ENCODE measurements around the gene ULK1.
"Not testable (repeated sequence)": the region's sequence is repeated elsewhere in the genome, so short reads cannot be mapped to it uniquely, and the experiment has no call there.

The ULK1 gene

DNA sequence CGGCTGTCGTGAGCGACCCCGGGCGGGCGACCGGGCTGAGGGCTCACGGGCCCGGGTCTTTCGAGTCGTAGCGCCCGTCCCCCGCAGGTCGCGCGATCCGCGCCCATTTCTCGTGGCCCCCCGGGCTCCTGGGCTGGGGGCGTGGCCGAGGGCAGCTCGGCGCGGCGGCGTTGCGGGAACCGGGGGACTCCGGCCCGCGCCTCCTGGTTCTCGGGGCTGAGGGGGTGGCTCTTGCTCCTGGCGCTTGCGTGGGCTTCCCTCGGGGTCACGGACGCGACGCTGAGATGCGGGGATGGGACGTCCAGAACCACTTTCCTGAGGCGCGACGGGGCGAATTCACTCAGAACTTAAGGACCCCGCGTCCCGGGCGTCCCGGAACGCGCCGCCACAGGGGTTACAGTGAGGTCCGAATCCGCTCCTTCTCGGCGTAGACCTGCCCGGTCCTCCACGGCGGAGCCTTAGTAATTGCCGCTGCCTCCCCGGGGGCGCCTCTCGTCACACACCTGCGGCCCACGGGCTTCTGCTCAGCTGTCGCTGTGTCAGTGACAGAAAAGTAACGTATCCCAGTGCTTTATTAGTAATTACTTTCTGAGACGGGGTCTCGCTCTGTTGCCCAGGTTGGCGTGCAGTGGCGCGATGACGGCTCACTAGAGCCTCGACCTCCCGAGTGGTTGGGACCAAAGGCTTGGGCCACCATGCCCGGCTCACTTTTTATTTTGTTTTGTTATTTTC, 55.9 kb downstream of the ULK1 start:
- Histone ChIP-seq H4K20me1 (ENCODE audit: control insufficient read depth, insufficient read depth, low read depth, low read length) (peaks cover 11% of the 10 kb centered on the region; the same call in 1 of the 2 replicates), H3K4me2 (ENCODE audit: low read length) (peak overlapping the region; percentile 66), H3K4me3 (ENCODE audit: low read length) (peak overlapping the region; percentile 79), H3K79me2 (ENCODE audit: control insufficient read depth, low read length) (peaks cover 55% of the 10 kb centered on the region), H3K9me2 (replicated peaks; ENCODE audit: control insufficient read depth, low read length) (no peaks in the 10 kb centered on the region), H3K4me1 (ENCODE audit: control insufficient read depth, low read length) (peaks cover 8% of the 10 kb centered on the region), H3F3A (ENCODE audit: control insufficient read depth, insufficient read depth) (peaks cover 13% of the 10 kb centered on the region), H3K9me3 (ENCODE audit: control insufficient read depth, insufficient read depth, low read length) (no peaks in the 10 kb centered on the region), H3K27me3 (ENCODE audit: control insufficient read depth, low read length) (no peaks in the 10 kb centered on the region), H3K36me3 (ENCODE audit: control insufficient read depth, low read length) (peaks cover 7% of the 10 kb centered on the region; the same call in 1 of the 2 replicates), H3K27ac (ENCODE audit: low read depth, low read length) (peak overlapping the region; percentile 37)
- TF ChIP-seq, protein P1, sequence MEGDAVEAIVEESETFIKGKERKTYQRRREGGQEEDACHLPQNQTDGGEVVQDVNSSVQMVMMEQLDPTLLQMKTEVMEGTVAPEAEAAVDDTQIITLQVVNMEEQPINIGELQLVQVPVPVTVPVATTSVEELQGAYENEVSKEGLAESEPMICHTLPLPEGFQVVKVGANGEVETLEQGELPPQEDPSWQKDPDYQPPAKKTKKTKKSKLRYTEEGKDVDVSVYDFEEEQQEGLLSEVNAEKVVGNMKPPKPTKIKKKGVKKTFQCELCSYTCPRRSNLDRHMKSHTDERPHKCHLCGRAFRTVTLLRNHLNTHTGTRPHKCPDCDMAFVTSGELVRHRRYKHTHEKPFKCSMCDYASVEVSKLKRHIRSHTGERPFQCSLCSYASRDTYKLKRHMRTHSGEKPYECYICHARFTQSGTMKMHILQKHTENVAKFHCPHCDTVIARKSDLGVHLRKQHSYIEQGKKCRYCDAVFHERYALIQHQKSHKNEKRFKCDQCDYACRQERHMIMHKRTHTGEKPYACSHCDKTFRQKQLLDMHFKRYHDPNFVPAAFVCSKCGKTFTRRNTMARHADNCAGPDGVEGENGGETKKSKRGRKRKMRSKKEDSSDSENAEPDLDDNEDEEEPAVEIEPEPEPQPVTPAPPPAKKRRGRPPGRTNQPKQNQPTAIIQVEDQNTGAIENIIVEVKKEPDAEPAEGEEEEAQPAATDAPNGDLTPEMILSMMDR (IDR thresholded peaks at IDR 0.05; ENCODE audit: low read depth, low read length, poor library complexity, severe bottlenecking): no peak
- TF ChIP-seq EZH2phosphoT487 (IDR thresholded peaks at IDR 0.05; ENCODE audit: borderline replicate concordance, low read length): no peak

DNA sequence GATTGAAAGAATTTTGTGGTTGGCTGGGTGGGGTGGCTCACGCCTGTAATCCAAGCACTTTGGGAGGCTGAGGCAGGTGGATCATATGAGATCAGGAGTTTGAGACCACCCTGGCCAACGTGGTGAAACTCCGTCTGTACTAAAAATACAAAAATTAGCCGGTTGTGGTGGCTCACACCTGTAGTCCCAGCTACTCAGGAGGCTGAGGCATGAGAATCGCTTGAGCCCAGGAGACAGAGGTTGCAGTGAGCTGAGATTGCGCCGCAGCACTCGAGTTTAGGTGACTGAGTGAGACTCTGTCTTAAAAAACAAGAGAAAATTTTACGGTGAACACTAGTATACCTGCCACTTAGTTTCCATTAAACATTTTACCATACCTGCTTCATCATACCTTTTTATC, 59.4 kb downstream of the ULK1 start:
- not testable (repeated sequence) for H3K4me2 ChIP-seq (ENCODE audit: low read length); H3K27ac ChIP-seq (ENCODE audit: low read depth, low read length); H3K4me3 ChIP-seq (ENCODE audit: low read length); H3F3A ChIP-seq (ENCODE audit: control insufficient read depth, insufficient read depth); H3K4me1 ChIP-seq (ENCODE audit: control insufficient read depth, low read length); H3K9me3 ChIP-seq (ENCODE audit: control insufficient read depth, insufficient read depth, low read length); H3K36me3 ChIP-seq (ENCODE audit: control insufficient read depth, low read length); H3K27me3 ChIP-seq (ENCODE audit: control insufficient read depth, low read length); H3K9me2 ChIP-seq (replicated peaks; ENCODE audit: control insufficient read depth, low read length)
- Histone ChIP-seq H3K79me2 (ENCODE audit: control insufficient read depth, low read length) (peaks cover 90% of the 10 kb centered on the region), H4K20me1 (ENCODE audit: control insufficient read depth, insufficient read depth, low read depth, low read length) (peaks cover 23% of the 10 kb centered on the region)

DNA sequence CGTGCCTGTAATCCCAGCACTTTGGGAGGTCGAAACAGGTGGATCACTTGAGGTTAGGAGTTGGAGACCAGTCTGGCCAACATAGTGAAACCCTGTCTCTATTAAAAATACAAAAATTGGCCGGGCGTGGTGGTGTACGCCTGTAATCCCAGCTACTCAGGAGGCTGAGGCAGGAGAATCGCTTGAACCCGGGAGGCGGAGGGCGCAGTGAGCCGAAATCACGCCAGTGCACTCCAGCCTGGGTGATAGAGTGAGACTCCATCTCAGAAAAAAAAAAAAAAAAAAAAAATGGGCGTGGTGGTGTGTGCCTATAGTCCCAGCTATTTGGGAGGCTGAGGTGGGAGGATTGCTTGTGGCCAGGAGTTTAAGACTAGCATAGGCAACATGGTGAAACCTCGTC, 60.0 kb downstream of the ULK1 start:
- H3K36me3 ChIP-seq (ENCODE audit: control insufficient read depth, low read length); H3K27ac ChIP-seq (ENCODE audit: low read depth, low read length); H3F3A ChIP-seq (ENCODE audit: control insufficient read depth, insufficient read depth); H3K27me3 ChIP-seq (ENCODE audit: control insufficient read depth, low read length); H3K9me3 ChIP-seq (ENCODE audit: control insufficient read depth, insufficient read depth, low read length); H3K4me1 ChIP-seq (ENCODE audit: control insufficient read depth, low read length); H3K9me2 ChIP-seq (replicated peaks; ENCODE audit: control insufficient read depth, low read length); H3K4me2 ChIP-seq (ENCODE audit: low read length); H3K4me3 ChIP-seq (ENCODE audit: low read length): not testable (repeated sequence)
- Histone ChIP-seq H4K20me1 (ENCODE audit: control insufficient read depth, insufficient read depth, low read depth, low read length) (peaks cover 24% of the 10 kb centered on the region), H3K79me2 (ENCODE audit: control insufficient read depth, low read length) (peaks cover 96% of the 10 kb centered on the region)

DNA sequence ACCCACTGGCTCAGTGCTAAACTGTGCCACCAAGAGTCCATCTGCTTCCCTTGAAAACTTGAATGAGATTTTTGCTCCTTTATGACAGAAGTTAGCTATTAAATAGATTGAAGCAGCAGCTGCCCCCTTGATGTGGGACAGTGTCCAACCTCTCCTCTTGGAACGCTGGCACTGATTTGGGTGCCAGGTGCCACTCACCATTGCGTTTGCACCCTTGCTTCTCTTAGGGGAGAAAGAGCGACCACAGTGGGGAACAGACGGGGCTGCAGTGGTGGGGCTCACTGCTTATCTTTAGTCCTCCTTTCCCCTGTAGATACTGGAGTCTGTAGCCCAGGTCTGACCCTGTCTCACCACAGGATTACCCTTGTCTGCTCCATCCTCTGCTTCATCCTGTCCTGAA, 64.7 kb downstream of the ULK1 start:
- peaks cover 8% of the 10 kb centered on the region for H3K4me1 ChIP-seq (ENCODE audit: control insufficient read depth, low read length)
- peaks cover 29% of the 10 kb centered on the region for H4K20me1 ChIP-seq (ENCODE audit: control insufficient read depth, insufficient read depth, low read depth, low read length)
- H3K79me2 ChIP-seq (ENCODE audit: control insufficient read depth, low read length): peaks cover 88% of the 10 kb centered on the region
- H3K27ac ChIP-seq (ENCODE audit: low read depth, low read length): no peak overlapping the region
- H3K27me3 ChIP-seq (ENCODE audit: control insufficient read depth, low read length): no peaks in the 10 kb centered on the region
- no peaks in the 10 kb centered on the region for H3K9me2 ChIP-seq (replicated peaks; ENCODE audit: control insufficient read depth, low read length)
- TF ChIP-seq, protein P1 (IDR thresholded peaks at IDR 0.05; ENCODE audit: low read depth, low read length, poor library complexity, severe bottlenecking): no peak
- no peak for TF ChIP-seq EZH2phosphoT487 (IDR thresholded peaks at IDR 0.05; ENCODE audit: borderline replicate concordance, low read length)
- no peak overlapping the region for H3K4me2 ChIP-seq (ENCODE audit: low read length)
- H3F3A ChIP-seq (ENCODE audit: control insufficient read depth, insufficient read depth): peaks cover 7% of the 10 kb centered on the region; the same call in 1 of the 2 replicates
- no peak overlapping the region for H3K4me3 ChIP-seq (ENCODE audit: low read length)
- H3K9me3 ChIP-seq (ENCODE audit: control insufficient read depth, insufficient read depth, low read length): no peaks in the 10 kb centered on the region
- peaks cover 33% of the 10 kb centered on the region for H3K36me3 ChIP-seq (ENCODE audit: control insufficient read depth, low read length)
